ENCODE results near the gene POTEB. TPM values are rescaled to one million over a fixed set of nuclear protein-coding genes. Genes with fewer than 3 reads are reported as not detected.
"Not testable (repeated sequence)": the region's sequence is repeated elsewhere in the genome, so short reads cannot be mapped to it uniquely, and the experiment has no call there.

POTEB gene
- total RNA-seq, result not detected

- DNase-seq; ATAC-seq; CTCF ChIA-PET; H3K4me3 Mint-ChIP-seq; H3K9me3 Mint-ChIP-seq (ENCODE audit: low read depth); H3K36me3 Mint-ChIP-seq; H3K27me3 Mint-ChIP-seq; H3K27ac Mint-ChIP-seq; H3K4me1 Mint-ChIP-seq: not testable (repeated sequence)
Measured at GRCh38 chr15:21877635-21878034, at the start of gene POTEB. Gene POTEB (minus strand): TSS chr15:21877735. CDS start chr15:21877246, 489 bp downstream.

- DNase-seq; ATAC-seq; CTCF ChIA-PET; H3K27me3 Mint-ChIP-seq; H3K9me3 Mint-ChIP-seq (ENCODE audit: low read depth); H3K4me1 Mint-ChIP-seq; H3K27ac Mint-ChIP-seq; H3K36me3 Mint-ChIP-seq; H3K4me3 Mint-ChIP-seq: not testable (repeated sequence)
Measured at GRCh38 chr15:21890955-21891354, 13.4 kb upstream of the POTEB start.

- ATAC-seq, result not testable (repeated sequence)
Measured at GRCh38 chr15:21889542-21889941, 12.0 kb upstream of the POTEB start.

GRCh38 chr15:21838831-21839230 lies 38.7 kb downstream of the POTEB start:
- ATAC-seq; H3K9me3 Mint-ChIP-seq (ENCODE audit: low read depth); H3K4me1 Mint-ChIP-seq; H3K36me3 Mint-ChIP-seq; H3K27me3 Mint-ChIP-seq; CTCF ChIA-PET; H3K4me3 Mint-ChIP-seq; H3K27ac Mint-ChIP-seq; DNase-seq: not testable (repeated sequence)

More at GRCh38 chr15:21889542-21889941, 12.0 kb upstream of the POTEB start:
- CTCF ChIA-PET; DNase-seq; H3K36me3 Mint-ChIP-seq; H3K27me3 Mint-ChIP-seq; H3K27ac Mint-ChIP-seq; H3K4me1 Mint-ChIP-seq; H3K4me3 Mint-ChIP-seq; H3K9me3 Mint-ChIP-seq (ENCODE audit: low read depth): not testable (repeated sequence)

Small RNAs within 50 kb of the gene (microRNA-seq; reads per million reads assigned to microRNA genes)
- gene MIR3118-4, result not detected

Other genes starting within 250 kb of the POTEB start
- gene OR4M2, start 202.8 kb upstream of the POTEB start, total RNA-seq, result not detected